Memory B cell (primary cell): ENCODE measurements around the gene ABCA1.
A peak's percentile ranks its signal among the peaks of the same experiment; 100 is the strongest.

Experiments used
- ATAC-seq: fragments of 150-1000 bp; cut with Tn5 transposase; 2 replicates; pipeline ENCODE4 v1.10.0; 2021; ENCODE audit warnings: low read depth, mild to moderate bottlenecking, moderate library complexity
- DNase-seq, 2 donors: peaks; one replicate each; pipeline ENCODE4 v3.0.0; 2022; ENCODE audit warnings: low spot score in 2 of 2
- H3K27ac Mint-ChIP-seq: one replicate; pipeline ENCODE4 v1.8.0; 2022; ENCODE audit warnings: mild to moderate bottlenecking, moderate library complexity, mixed read lengths
- H3K27me3 Mint-ChIP-seq: one replicate; pipeline ENCODE4 v1.8.0; 2022; ENCODE audit warnings: mixed read lengths
- H3K36me3 Mint-ChIP-seq: one replicate; pipeline ENCODE4 v1.8.0; 2022; ENCODE audit warnings: mild to moderate bottlenecking, mixed read lengths
- H3K4me1 Mint-ChIP-seq: one replicate; pipeline ENCODE4 v1.8.0; 2022; ENCODE audit warnings: mixed read lengths
- H3K4me3 Mint-ChIP-seq: one replicate; pipeline ENCODE4 v1.8.0; 2022; ENCODE audit warnings: mild to moderate bottlenecking, moderate library complexity, mixed read lengths
- H3K9me3 Mint-ChIP-seq: one replicate; pipeline ENCODE4 v1.8.0; 2022; ENCODE audit warnings: mixed read lengths

ABCA1 gene

DNA sequence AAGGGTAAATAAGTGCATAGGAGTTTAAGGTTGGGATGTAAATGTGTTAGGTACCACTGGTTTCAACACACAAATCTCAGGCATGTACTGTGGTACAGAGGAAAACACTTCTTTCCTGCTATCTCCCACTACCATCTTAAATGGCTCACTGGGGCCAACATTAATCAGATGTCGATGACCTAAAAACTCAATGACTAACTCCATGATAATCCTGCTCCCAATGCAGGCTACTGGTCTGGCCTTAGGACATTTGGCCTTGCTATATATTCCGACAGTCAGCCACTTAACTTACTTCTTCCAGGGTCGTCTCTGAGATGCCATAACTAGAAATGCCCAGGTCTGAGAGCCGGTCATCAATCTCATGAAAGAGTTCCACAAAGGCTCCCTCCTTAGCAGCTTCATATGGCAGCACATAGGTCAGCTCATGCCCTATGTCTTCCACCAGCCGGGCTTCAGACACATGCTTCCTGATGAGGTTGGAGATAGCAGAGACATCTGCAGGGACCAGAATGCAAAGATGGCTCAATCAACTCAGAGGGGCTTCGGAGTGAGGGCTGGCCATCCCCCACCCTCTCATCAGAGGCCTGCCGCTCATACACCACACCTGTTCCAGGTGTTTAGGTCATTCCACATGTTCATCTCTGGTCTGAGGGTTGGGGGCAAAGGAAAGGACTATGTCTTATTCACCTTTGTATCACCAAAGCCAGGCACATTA, 111.9 kb downstream of the ABCA1 start:
- Mint-ChIP-seq H3K27me3 (no peaks in the 10 kb centered on the region), H3K9me3 (no peaks in the 10 kb centered on the region), H3K4me3 (no peak overlapping the region), H3K27ac (no peak overlapping the region), H3K4me1 (no peaks in the 10 kb centered on the region), H3K36me3 (peaks cover 38% of the 10 kb centered on the region)
- no peak for DNase-seq
- ATAC-seq: no peak

DNA sequence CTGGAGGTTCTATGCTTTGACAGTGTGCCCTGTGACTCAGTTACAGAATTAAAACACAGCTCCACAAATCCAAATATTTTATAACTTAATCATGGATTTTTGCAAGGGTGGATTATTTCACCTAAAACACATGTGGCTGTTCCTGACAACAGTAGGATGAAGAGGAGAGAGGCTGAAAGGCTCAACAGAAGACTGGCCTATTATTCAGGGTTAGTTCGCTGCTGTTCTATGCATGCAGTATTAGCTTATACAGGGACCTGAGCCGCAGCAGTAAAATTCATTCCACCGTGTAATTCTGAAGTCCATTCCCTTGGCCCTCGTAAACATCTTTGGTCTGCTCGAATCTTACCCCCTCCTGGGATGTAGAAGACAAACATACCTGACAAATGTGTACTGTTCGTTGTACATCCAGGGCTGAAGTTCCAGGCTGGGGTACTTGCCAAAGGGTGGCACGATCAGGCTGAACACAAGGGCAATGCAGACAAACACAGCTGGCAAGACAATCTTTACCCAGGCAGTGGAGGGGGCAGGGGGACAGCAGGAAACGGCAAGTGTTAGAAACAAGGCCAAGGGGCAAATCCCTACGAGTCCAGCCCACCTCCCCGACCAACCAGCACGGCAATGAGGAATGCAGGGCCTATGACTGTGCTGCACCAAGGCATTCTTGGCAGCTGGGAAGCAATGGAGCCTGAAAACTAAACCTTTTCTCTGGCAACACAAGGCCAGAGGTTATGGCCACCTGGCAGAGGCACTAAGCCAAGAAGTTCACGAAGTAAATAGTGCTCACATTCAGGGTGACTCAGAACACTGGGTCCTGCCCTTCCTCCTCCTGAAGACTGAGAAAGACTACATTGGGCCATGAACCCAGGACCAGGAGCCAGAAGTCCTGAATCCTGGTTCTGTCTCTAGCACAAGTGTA, 117.3 kb downstream of the ABCA1 start:
- H3K4me3 Mint-ChIP-seq: no peak overlapping the region
- H3K27ac Mint-ChIP-seq: no peak overlapping the region

DNA sequence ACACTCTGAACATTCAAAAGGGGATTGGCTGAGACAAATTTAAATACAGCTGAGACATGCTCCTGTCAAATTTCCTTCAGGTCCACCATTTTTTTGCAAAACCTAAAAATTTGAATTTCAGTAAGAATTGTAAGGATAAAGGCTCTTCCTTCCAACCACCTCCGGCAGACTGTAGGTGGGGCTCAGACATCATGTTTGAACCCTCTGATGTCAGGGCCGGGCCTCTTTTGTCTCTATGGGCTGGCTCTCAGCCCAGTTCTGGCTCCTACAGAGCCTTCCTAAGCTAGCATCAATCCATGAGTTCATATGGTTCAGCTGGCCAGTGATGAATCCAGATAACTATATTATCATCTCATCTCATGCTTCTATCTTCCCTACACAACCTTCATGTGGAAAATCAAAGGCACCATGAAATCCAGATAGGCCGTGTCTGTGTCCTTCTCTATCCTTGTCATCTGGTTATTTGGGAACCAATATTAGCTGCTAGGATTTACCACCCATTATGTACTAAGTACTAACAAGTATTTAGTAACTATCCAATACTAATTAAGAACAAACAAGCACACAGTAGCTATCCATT, 119.8 kb downstream of the ABCA1 start:
- peaks cover 32% of the 10 kb centered on the region for H3K36me3 Mint-ChIP-seq
- no peaks in the 10 kb centered on the region for H3K4me1 Mint-ChIP-seq
- no peak overlapping the region for H3K27ac Mint-ChIP-seq
- no peak overlapping the region for H3K4me3 Mint-ChIP-seq
- no peaks in the 10 kb centered on the region for H3K27me3 Mint-ChIP-seq
- ATAC-seq (peak; percentile 32), DNase-seq (no peak)
- no peaks in the 10 kb centered on the region for H3K9me3 Mint-ChIP-seq

More for the DNA sequence above, 117.3 kb downstream of the ABCA1 start:
- peaks cover 35% of the 10 kb centered on the region for H3K36me3 Mint-ChIP-seq
- no peaks in the 10 kb centered on the region for H3K4me1 Mint-ChIP-seq
- no peaks in the 10 kb centered on the region for H3K9me3 Mint-ChIP-seq
- no peaks in the 10 kb centered on the region for H3K27me3 Mint-ChIP-seq
- DNase-seq: no peak
- ATAC-seq: no peak

DNA sequence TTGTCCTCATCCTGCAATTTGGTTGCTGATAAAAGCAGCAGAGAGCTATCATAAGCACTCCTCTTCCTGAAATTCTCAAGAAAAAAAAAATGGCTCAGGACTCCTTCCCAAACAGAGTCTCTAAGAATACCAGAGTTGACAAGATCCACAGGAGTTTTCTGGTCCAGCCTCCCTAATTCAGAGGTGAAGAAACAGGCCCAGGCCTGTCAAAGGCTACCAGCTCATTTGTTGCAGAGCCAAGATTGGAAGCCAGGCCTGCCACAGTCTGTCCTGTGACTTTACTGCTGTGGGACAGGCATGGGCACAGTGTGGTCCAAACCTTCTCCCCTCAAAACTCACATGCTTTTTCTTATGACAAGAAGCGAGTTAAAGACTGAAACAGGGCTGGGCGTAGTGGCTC, 122.5 kb downstream of the ABCA1 start:
- Mint-ChIP-seq H3K27ac (no peak overlapping the region), H3K4me3 (no peak overlapping the region), H3K4me1 (no peaks in the 10 kb centered on the region), H3K9me3 (no peaks in the 10 kb centered on the region), H3K36me3 (peaks cover 30% of the 10 kb centered on the region), H3K27me3 (no peaks in the 10 kb centered on the region)
- ATAC-seq (no peak), DNase-seq (no peak)

DNA sequence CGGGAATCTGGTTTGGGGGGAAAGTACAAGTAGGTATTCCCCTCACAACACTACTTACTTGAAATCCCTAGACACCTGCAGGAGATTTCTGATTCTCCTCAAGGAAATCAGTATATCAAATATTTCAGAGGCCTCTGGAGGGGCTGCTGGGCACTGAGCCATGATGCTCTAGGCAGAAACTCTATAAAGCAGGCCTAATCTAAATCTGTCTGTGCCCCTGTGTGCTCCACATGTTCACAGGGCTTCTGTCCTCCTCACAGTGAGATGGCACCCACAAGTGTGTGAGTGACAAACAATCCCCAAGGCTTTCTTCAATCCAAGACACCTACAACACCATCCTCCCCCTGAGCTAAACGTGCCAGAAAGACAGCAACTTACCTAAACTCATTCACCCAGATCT, 125.0 kb downstream of the ABCA1 start:
- DNase-seq (no peak), ATAC-seq (no peak)
- Mint-ChIP-seq H3K27ac (no peak overlapping the region), H3K4me1 (no peaks in the 10 kb centered on the region), H3K27me3 (no peaks in the 10 kb centered on the region), H3K9me3 (no peaks in the 10 kb centered on the region), H3K36me3 (peaks cover 33% of the 10 kb centered on the region), H3K4me3 (no peak overlapping the region)

DNA sequence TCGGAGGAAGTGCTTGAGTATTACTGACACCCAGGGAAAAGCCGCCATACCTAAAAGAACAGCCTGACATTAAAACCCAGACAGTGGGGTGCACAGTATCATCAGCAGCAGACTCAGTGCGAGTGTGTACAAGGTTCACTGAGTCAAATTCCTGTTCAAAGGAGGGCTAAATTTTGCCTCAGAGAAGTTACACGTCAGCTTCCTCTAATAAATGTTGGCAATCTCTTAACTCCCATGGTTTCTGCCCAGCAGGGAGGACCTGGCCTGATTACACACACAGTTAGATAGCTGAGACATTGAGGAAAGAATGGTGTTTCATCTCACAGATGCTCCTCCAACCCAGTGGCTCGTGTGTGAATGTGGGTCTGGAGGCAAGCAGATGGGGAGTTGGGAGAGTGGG, 125.8 kb downstream of the ABCA1 start:
- no peaks in the 10 kb centered on the region for H3K9me3 Mint-ChIP-seq
- no peak overlapping the region for H3K4me3 Mint-ChIP-seq
- DNase-seq: no peak
- no peak overlapping the region for H3K27ac Mint-ChIP-seq
- no peak for ATAC-seq
- no peaks in the 10 kb centered on the region for H3K27me3 Mint-ChIP-seq
- peaks cover 36% of the 10 kb centered on the region for H3K36me3 Mint-ChIP-seq
- no peaks in the 10 kb centered on the region for H3K4me1 Mint-ChIP-seq

DNA sequence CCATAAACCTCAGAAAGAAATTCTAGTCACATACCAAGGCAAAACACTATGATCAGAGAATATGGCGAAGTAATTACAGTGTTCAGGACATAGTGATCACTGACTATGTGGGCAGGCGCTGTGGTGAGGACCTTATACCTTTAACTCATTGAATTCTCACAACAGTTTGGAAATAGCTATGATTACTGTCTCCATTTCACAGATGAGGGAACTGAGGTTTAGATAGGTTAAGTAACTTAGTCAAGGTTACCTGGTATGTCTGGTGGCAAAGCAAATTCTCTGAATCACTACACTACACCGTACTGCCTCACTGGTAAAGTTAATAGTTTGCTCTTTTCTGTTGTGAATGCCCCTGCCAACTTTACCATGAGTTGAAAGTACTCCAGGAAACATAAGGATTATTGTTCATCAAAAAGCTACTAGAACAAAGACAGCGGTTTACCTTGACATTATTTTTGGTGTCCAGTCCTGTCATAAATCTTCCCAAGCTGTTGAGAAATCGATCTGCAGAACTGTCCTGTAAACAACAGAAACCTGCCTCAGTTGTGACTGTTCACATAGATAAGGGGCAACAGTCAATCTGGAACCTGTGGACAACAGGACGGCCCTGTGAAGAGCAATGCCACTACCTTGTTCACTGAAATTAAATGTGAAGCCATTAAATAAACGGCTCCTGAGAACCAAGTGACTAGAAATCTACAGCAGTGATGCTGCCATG, 127.7 kb downstream of the ABCA1 start:
- DNase-seq: no peak
- no peaks in the 10 kb centered on the region for H3K27me3 Mint-ChIP-seq

DNA sequence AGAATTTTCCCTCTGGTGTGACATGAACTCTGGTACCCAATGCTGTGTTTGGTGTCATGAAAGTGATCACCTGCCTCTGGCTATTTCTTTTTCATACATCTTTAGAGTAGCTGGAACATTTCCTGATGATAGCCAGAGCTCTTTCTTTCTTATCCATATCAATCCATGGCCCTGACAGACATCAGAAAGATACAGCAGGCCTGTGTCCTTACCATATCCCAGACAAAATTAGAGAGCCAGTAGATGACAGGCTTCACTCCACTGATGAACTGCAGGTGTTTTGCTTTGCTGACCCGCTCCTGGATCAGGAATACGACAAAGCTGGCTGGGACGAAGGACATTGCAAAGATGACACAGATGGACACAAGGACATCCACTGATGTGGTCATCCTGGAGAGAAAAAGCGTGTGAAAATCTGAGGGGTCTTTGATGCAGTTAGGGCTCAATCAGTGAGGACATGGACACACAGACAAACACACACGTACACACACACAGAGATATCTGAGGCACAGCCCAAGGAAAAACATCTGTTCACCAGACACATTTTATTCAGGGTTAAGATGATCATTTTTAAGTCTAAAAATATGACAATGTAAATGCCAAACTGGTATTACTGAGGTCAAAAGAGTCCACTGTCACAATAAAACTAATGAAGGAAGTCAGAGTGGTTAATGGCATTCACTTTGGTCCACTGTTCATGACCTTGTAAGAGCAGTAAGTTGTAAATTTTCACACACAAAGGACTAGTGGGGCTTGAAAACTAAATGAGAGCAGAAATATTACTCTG, 129.6 kb downstream of the ABCA1 start:
- Mint-ChIP-seq H3K4me3 (no peak overlapping the region), H3K36me3 (peaks cover 49% of the 10 kb centered on the region), H3K4me1 (no peaks in the 10 kb centered on the region), H3K9me3 (no peaks in the 10 kb centered on the region), H3K27me3 (no peaks in the 10 kb centered on the region), H3K27ac (peak overlapping the region; percentile 28)
- ATAC-seq: no peak
- DNase-seq: no peak

More for the DNA sequence above, 127.7 kb downstream of the ABCA1 start:
- no peak overlapping the region for H3K27ac Mint-ChIP-seq
- H3K9me3 Mint-ChIP-seq: no peaks in the 10 kb centered on the region
- no peak overlapping the region for H3K4me3 Mint-ChIP-seq
- no peak for ATAC-seq
- H3K36me3 Mint-ChIP-seq: peaks cover 41% of the 10 kb centered on the region
- no peaks in the 10 kb centered on the region for H3K4me1 Mint-ChIP-seq

DNA sequence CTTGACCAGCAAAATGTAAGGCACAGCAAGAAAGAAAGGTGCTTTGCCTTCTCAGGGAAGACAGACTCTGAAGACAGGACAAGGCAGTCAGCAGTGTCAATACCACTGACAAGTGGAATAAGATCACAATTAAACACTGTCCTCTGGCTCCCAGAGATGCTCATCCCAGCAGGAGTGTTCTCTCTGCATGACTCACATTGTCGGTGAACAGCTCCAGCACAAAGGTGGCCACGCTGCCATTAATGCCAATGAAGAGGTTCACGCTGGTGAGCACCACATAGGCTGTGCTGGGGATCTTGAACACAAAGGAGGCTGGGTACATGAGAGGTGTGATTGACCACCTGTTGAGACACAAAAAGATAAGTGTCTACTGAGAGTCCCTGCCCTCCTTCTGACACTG, 132.1 kb downstream of the ABCA1 start:
- peaks cover 2% of the 10 kb centered on the region for H3K4me1 Mint-ChIP-seq
- no peaks in the 10 kb centered on the region for H3K27me3 Mint-ChIP-seq
- DNase-seq: no peak
- no peak for ATAC-seq
- H3K9me3 Mint-ChIP-seq: no peaks in the 10 kb centered on the region
- no peak overlapping the region for H3K4me3 Mint-ChIP-seq
- no peak overlapping the region for H3K27ac Mint-ChIP-seq
- peaks cover 54% of the 10 kb centered on the region for H3K36me3 Mint-ChIP-seq

DNA sequence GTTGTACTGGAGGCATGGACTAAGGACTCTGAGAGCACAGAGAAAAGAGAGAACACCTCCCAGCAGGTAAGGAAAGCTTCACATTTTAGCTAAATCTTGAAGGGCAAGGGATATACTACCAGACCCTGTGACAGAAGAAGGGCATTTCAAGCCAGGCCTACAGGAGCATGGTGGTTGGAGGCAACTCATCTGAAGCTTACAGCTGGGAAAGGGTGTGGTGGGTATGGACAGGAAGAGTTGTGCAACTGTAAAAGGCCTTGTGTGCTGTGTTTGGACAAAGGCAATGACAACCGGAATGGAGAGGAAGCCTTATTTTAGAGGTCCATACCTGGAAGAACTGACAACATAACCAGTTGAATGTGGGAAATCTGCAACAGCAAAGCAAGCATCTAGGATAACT, 132.9 kb downstream of the ABCA1 start:
- Mint-ChIP-seq H3K27me3 (no peaks in the 10 kb centered on the region), H3K9me3 (no peaks in the 10 kb centered on the region), H3K36me3 (peaks cover 54% of the 10 kb centered on the region), H3K4me3 (no peak overlapping the region), H3K4me1 (peaks cover 2% of the 10 kb centered on the region), H3K27ac (no peak overlapping the region)
- ATAC-seq: no peak
- DNase-seq: no peak

DNA sequence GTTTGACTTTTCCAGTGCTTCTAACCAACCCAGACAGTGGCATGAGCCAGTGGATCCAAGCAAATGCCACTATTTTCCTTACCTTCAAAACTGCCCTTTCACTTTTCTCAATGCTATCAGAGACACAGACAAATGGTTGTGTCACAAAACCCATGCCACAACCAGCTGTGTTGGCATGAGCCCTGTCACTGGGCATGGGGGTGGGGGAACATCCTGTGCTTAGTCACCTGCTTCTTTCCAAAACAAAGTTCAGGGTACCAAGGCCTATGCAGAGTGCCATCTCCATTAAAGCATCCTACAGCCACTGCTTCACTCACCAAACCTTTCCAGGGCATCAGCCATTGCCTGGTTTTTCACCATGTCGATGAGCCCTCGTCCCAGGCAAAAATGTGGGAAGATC, 133.9 kb downstream of the ABCA1 start:
- no peak for ATAC-seq
- no peak for DNase-seq
- peaks cover 2% of the 10 kb centered on the region for H3K4me1 Mint-ChIP-seq
- H3K9me3 Mint-ChIP-seq: no peaks in the 10 kb centered on the region
- peaks cover 52% of the 10 kb centered on the region for H3K36me3 Mint-ChIP-seq
- H3K27ac Mint-ChIP-seq: no peak overlapping the region
- H3K27me3 Mint-ChIP-seq: no peaks in the 10 kb centered on the region
- no peak overlapping the region for H3K4me3 Mint-ChIP-seq

DNA sequence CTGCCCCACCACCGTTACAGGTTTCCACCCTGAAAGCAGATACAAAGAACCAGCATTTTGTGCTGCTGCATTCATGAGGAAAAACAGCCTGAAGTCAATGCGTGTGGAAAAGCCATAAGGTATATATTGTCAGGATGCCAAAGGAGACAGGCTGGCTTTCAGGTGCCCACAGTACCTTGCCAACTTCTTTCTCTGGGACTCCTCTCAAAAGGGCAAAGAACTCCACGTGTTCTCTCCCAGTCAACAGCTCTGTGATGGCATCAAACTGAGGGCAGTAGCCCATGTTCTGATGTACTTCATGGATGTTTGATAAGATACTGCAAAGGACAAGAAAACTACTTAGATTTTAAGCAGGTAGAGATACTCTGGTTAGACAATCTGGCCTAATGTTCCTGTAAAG, 139.7 kb downstream of the ABCA1 start:
- Mint-ChIP-seq H3K27me3 (no peaks in the 10 kb centered on the region), H3K36me3 (peaks cover 29% of the 10 kb centered on the region)
- no peak for DNase-seq

DNA sequence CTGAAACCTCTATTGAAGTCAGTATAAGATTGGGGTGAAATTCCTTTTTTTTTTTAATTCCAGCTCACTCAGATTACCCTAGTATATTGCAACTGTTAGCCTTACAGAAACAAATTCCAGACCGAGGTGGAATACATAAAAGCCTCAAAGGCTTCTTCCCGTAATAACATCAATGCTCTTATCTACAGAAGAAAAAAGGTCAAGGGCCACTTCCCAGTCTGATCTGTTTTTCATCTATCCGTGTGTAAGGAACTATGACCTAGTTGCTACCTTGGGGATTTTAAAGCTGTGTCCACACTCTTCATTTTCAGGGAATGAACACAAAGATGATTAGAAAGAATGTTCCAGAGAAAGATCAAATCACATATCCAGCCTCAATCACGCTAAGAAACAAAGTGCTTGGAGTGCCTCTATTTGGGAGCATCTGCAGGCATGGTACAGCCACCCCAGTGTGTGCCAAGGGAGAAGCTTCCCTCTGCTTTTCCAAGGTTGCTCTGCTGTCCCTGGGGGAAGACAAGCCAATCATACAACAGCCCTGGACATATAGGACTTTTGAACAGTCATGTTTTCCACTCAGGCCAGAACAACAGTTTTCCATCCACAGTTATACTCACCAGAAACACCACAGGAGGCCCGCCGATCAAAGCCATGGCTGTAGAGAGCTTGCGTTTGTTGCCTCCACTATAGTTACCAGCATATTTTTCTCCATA, 140.5 kb downstream of the ABCA1 start:
- H3K36me3 Mint-ChIP-seq: peaks cover 22% of the 10 kb centered on the region
- no peak for ATAC-seq
- DNase-seq: no peak
- H3K27me3 Mint-ChIP-seq: no peaks in the 10 kb centered on the region
- peaks cover 5% of the 10 kb centered on the region for H3K4me1 Mint-ChIP-seq
- no peaks in the 10 kb centered on the region for H3K9me3 Mint-ChIP-seq
- H3K4me3 Mint-ChIP-seq: no peak overlapping the region
- H3K27ac Mint-ChIP-seq: no peak overlapping the region

More for the DNA sequence above, 139.7 kb downstream of the ABCA1 start:
- H3K9me3 Mint-ChIP-seq: no peaks in the 10 kb centered on the region
- peaks cover 7% of the 10 kb centered on the region for H3K4me1 Mint-ChIP-seq
- no peak overlapping the region for H3K4me3 Mint-ChIP-seq
- ATAC-seq: no peak
- H3K27ac Mint-ChIP-seq: no peak overlapping the region
